Measurements from ENCODE around the gene RIMKLB. TPM values are rescaled to one million over a fixed set of nuclear protein-coding genes. Genes with fewer than 3 reads are reported as not detected.

RIMKLB gene
- total and polyA plus RNA-seq, 2 of the 8 experiments (the other 6 are each of a cell fraction or from before 2014, with no cell fraction given) = 37.8 to 78.2 TPM

DNA sequence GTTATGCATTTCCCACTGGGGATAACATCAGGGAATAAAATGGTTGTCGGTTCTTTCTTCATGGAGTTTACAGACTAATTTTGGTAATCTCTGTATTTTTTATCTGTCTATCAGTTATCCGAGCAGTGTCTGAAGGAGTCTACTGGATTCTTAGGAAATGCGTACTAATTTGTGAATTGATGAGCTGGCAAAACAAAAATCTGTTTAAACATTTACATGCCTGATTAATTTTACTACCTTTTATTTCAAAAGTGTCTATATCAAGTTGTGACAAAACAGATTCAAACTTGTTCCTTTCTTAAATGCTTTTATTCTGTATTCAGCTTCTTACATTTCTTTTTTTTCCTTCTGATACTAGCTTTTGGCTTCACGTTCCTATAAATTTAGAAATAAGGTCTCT, 4.4 kb downstream of the RIMKLB start:
- ChIA-PET CTCF (ENCODE audit: partially characterized antibody) (interaction anchor here (0.6 to 2.3 kb wide), 7 partner anchors 8 to 335 kb away, joined by 3 to 14 read pairs (median 3); no protein-coding TSS in a partner anchor), POLR2A (ENCODE audit: partially characterized antibody) (interaction anchor here (0.9 to 2.7 kb wide), 10 partner anchors 10 to 225 kb away, joined by 3 to 9 read pairs (median 4); no protein-coding TSS in a partner anchor)
- Histone ChIP-seq H2BK120ac (replicated peaks; ENCODE audit: low read depth, low read length) (no peak overlapping the region), H3K27me3 (replicated peaks in 1 of 4; ENCODE audit: control insufficient read depth in 3 of 4, extremely low read depth in 1 of 4, insufficient read depth in 3 of 4, low read length in 3 of 4) (no peaks in the 10 kb centered on the region), H3K4ac (replicated peaks; ENCODE audit: insufficient read length, low read depth, low read length) (no peak overlapping the region), H3K27ac (ENCODE audit: low read depth, low read length) (no peak overlapping the region), H3K23ac (ENCODE audit: insufficient read length) (no peak overlapping the region), H3K79me2 (ENCODE audit: control insufficient read depth in 1 of 2, insufficient read depth in 2 of 2, low read length in 2 of 2) (peaks cover 29 to 84% of the 10 kb centered on the region in 2 experiments), H2BK15ac (ENCODE audit: low read length) (no peak overlapping the region), H3K36me3 (ENCODE audit: control insufficient read depth in 2 of 4, insufficient read depth in 4 of 4, low read length in 3 of 4) (peaks cover 0 to 10% (median 0%) of the 10 kb centered on the region in 4 experiments; a peak in 2 of 8 replicates), H3K4me3 (ENCODE audit: extremely low read depth in 1 of 4, insufficient read depth in 2 of 4, low read depth in 3 of 4, low read length in 4 of 4) (no peak overlapping the region), H4K20me1 (replicated peaks in 1 of 2; ENCODE audit: control insufficient read depth in 1 of 2, insufficient read depth in 2 of 2, low read length in 2 of 2) (peaks cover 3 to 14% of the 10 kb centered on the region in 2 experiments), H3K56ac (replicated peaks; ENCODE audit: insufficient read length, low read depth, low read length) (no peak overlapping the region), H2AFZ (ENCODE audit: low read length) (no peak overlapping the region), H2BK12ac (ENCODE audit: low read depth, low read length) (no peak overlapping the region), H3K4me2 (ENCODE audit: insufficient read depth in 1 of 2, low read depth in 2 of 2, low read length in 2 of 2) (no peak overlapping the region), H2BK20ac (ENCODE audit: low read length) (no peak overlapping the region), H4K91ac (replicated peaks; ENCODE audit: insufficient read length, low read length) (no peak overlapping the region), H4K5ac (ENCODE audit: insufficient read length, low read depth, low read length) (no peak overlapping the region), H4K8ac (ENCODE audit: extremely low read depth, insufficient read depth, low read length) (no peak overlapping the region), H3K14ac (ENCODE audit: insufficient read length) (no peak overlapping the region), H3K9ac (replicated peaks in 1 of 4; ENCODE audit: extremely low read depth in 1 of 4, low read depth in 3 of 4, low read length in 3 of 4) (no peak overlapping the region), H3K79me1 (ENCODE audit: low read depth, low read length) (no peaks in the 10 kb centered on the region; the same call in 1 of the 2 replicates), H2BK5ac (ENCODE audit: low read depth, low read length) (no peak overlapping the region), H3K23me2 (ENCODE audit: low read depth, low read length) (peaks cover 2% of the 10 kb centered on the region; the same call in 1 of the 2 replicates), H3K4me1 (replicated peaks in 1 of 4; ENCODE audit: control insufficient read depth in 3 of 4, insufficient read depth in 4 of 4, low read length in 3 of 4) (peaks cover 0 to 6% (median 3%) of the 10 kb centered on the region in 4 experiments; a peak in 2 of 7 replicates), H3K18ac (ENCODE audit: extremely low read depth, low read length) (no peak overlapping the region), H2AK5ac (ENCODE audit: low read depth, low read length) (no peak overlapping the region), H3K9me3 (ENCODE audit: insufficient read depth in 2 of 2, low read depth in 1 of 2, low read length in 1 of 2) (no peaks in the 10 kb centered on the region)
- DNase-seq (ENCODE audit: low read depth in 1 of 2, low spot score in 2 of 2) (no peak), FAIRE-seq (no peak)
- WGBS, 2 experiments (ENCODE audit: extremely low coverage in 1 of 2, insufficient coverage in 1 of 2, insufficient read length in 1 of 2, insufficient replicate concordance in 2 of 2, low coverage in 1 of 2, low lambda C conversion rate in 2 of 2, missing lambda C conversion rate in 1 of 2) = 87% methylated on average over 4 of the region's 4 CpGs; no CpG with 5 or more reads in 1 of the 2 experiments

All from H1 (cell line).